Measurements from ENCODE around the gene PSMC5.

The PSMC5 gene

GRCh38 chr17:63822537-63822936 lies 4.7 kb upstream of the PSMC5 start:
- Histone ChIP-seq H3K27me3 (ENCODE audit: insufficient read depth, low read length) (no peaks in the 10 kb centered on the region), H3K27ac (ENCODE audit: low read depth, low read length, poor library complexity, severe bottlenecking) (no peak overlapping the region), H3K9me3 (ENCODE audit: low read length) (no peaks in the 10 kb centered on the region), H3K36me3 (ENCODE audit: insufficient read depth, low read length) (peaks cover 84% of the 10 kb centered on the region), H3K79me2 (ENCODE audit: insufficient read depth, low read length) (peaks cover 8% of the 10 kb centered on the region; the same call in 1 of the 2 replicates), H3K9ac (ENCODE audit: low read length) (no peak overlapping the region), H3K4me3 (ENCODE audit: low read depth, low read length, poor library complexity, severe bottlenecking) (no peak overlapping the region), H3K4me2 (ENCODE audit: low read length) (no peak overlapping the region), H4K20me1 (ENCODE audit: insufficient read depth, low read length) (no peaks in the 10 kb centered on the region), H3F3A (ENCODE audit: insufficient read depth, low read length) (no peaks in the 10 kb centered on the region; the same call in 1 of the 2 replicates), H2AFZ (ENCODE audit: low read length) (no peak overlapping the region), H3K4me1 (ENCODE audit: insufficient read depth, low read length, severe bottlenecking) (peaks cover 15% of the 10 kb centered on the region), H3K9me2 (ENCODE audit: low read depth, low read length) (no peaks in the 10 kb centered on the region)
- no peak for TF ChIP-seq EZH2 (IDR thresholded peaks at IDR 0.05; ENCODE audit: borderline replicate concordance, low read length)
- TF ChIP-seq, protein P1, sequence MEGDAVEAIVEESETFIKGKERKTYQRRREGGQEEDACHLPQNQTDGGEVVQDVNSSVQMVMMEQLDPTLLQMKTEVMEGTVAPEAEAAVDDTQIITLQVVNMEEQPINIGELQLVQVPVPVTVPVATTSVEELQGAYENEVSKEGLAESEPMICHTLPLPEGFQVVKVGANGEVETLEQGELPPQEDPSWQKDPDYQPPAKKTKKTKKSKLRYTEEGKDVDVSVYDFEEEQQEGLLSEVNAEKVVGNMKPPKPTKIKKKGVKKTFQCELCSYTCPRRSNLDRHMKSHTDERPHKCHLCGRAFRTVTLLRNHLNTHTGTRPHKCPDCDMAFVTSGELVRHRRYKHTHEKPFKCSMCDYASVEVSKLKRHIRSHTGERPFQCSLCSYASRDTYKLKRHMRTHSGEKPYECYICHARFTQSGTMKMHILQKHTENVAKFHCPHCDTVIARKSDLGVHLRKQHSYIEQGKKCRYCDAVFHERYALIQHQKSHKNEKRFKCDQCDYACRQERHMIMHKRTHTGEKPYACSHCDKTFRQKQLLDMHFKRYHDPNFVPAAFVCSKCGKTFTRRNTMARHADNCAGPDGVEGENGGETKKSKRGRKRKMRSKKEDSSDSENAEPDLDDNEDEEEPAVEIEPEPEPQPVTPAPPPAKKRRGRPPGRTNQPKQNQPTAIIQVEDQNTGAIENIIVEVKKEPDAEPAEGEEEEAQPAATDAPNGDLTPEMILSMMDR (IDR thresholded peaks at IDR 0.05; ENCODE audit: low read length) = no peak

DNA sequence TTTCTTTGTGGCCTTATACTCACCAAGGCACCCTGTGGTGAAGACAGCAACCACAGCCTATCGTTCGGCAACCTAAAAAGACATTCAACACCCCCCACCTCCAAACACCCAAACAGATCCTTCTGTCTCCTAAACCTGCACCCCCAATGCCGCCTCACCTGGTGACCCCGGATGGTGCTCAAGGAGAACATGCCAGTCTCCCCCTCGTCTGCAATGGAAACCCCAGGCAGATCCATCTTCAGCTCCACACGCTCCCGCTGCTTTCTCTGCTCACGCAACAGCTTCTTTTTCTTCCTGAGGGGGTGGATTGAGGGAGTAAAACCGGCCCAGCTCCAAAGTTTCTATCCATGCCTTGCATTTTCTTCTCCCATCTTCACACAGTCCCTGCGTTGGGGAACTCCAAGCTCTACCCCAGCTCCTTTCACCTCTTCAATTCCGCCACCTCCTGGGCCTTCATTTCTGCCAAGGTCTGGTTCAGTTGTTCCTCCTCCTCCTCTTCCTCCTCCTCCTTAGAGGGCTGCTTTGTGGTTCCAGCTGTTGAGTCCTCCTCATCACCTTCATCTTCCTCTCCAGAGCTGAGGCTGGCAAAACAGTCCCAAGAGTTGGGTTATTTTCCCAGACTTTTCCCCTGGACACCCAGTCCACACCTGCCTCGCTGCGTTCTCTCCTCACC lies 3.4 kb upstream of the PSMC5 start:
- Histone ChIP-seq H3K4me3 (ENCODE audit: low read depth, low read length, poor library complexity, severe bottlenecking) (no peak overlapping the region), H3K9me3 (ENCODE audit: low read length) (no peaks in the 10 kb centered on the region), H3K4me1 (ENCODE audit: insufficient read depth, low read length, severe bottlenecking) (peaks cover 23% of the 10 kb centered on the region), H2AFZ (ENCODE audit: low read length) (no peak overlapping the region), H3F3A (ENCODE audit: insufficient read depth, low read length) (no peaks in the 10 kb centered on the region; the same call in 1 of the 2 replicates), H3K9me2 (ENCODE audit: low read depth, low read length) (no peaks in the 10 kb centered on the region), H3K27me3 (ENCODE audit: insufficient read depth, low read length) (no peaks in the 10 kb centered on the region), H3K9ac (ENCODE audit: low read length) (no peak overlapping the region), H4K20me1 (ENCODE audit: insufficient read depth, low read length) (no peaks in the 10 kb centered on the region), H3K79me2 (ENCODE audit: insufficient read depth, low read length) (peaks cover 20% of the 10 kb centered on the region), H3K4me2 (ENCODE audit: low read length) (no peak overlapping the region), H3K27ac (ENCODE audit: low read depth, low read length, poor library complexity, severe bottlenecking) (no peak overlapping the region), H3K36me3 (ENCODE audit: insufficient read depth, low read length) (peaks cover 75% of the 10 kb centered on the region)
- TF ChIP-seq, protein P1 (IDR thresholded peaks at IDR 0.05; ENCODE audit: low read length) = no peak

DNA sequence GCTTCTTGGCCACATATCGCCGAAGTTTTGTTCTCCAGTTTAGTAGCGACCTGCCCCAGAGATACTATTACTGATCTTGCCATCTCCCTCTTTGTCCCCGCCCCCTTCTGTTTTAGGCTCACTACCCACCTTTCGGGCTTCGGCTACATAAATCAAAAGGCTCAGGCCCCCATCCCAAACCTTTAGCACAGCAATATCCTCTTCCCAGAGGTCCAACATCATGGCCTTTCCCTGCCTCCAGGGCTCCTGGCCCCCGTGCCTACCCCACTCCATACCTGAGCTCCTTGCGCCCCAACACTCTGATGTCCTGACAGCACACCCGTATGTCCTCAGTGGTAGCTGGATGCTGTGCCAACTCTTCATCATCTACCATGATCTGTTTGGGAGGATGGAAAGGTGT lies 2.9 kb upstream of the PSMC5 start:
- Histone ChIP-seq H3K27me3 (ENCODE audit: insufficient read depth, low read length) (no peaks in the 10 kb centered on the region), H3K4me2 (ENCODE audit: low read length) (no peak overlapping the region), H3K9me3 (ENCODE audit: low read length) (no peaks in the 10 kb centered on the region), H4K20me1 (ENCODE audit: insufficient read depth, low read length) (no peaks in the 10 kb centered on the region), H3K4me1 (ENCODE audit: insufficient read depth, low read length, severe bottlenecking) (peaks cover 29% of the 10 kb centered on the region), H3K36me3 (ENCODE audit: insufficient read depth, low read length) (peaks cover 75% of the 10 kb centered on the region), H2AFZ (ENCODE audit: low read length) (no peak overlapping the region), H3K9ac (ENCODE audit: low read length) (no peak overlapping the region), H3K27ac (ENCODE audit: low read depth, low read length, poor library complexity, severe bottlenecking) (no peak overlapping the region), H3F3A (ENCODE audit: insufficient read depth, low read length) (no peaks in the 10 kb centered on the region), H3K9me2 (ENCODE audit: low read depth, low read length) (no peaks in the 10 kb centered on the region), H3K4me3 (ENCODE audit: low read depth, low read length, poor library complexity, severe bottlenecking) (no peak overlapping the region), H3K79me2 (ENCODE audit: insufficient read depth, low read length) (peaks cover 23% of the 10 kb centered on the region)
- TF ChIP-seq EZH2 (IDR thresholded peaks at IDR 0.05; ENCODE audit: borderline replicate concordance, low read length) = no peak
- TF ChIP-seq, protein P1 (IDR thresholded peaks at IDR 0.05; ENCODE audit: low read length) = no peak

All from OCI-LY1 (cell line).